Measurements from ENCODE around the gene CGA. TPM values are rescaled to one million over a fixed set of nuclear protein-coding genes. Genes with fewer than 3 reads are reported as not detected.

Gene CGA
- total RNA-seq, 1 donor from 2014 or later = not detected

- Mint-ChIP-seq H3K9me3 (no peaks in the 10 kb centered on the region), H3K4me3 (no peak overlapping the region), H3K27me3 (no peaks in the 10 kb centered on the region), H3K36me3 (ENCODE audit: low read depth) (no peaks in the 10 kb centered on the region), H3K4me1 (peaks cover 5% of the 10 kb centered on the region), H3K27ac (no peak overlapping the region)
- CTCF ChIA-PET = interaction anchor here (1.6 kb wide), 1 partner anchor 8 kb away, joined by 6 read pairs; no protein-coding TSS in a partner anchor
- DNase-seq (no peak), ATAC-seq (ENCODE audit: low read depth) (no peak)
- POLR2A ChIA-PET = no interaction called here
- no peak for TF ChIP-seq CTCF (IDR thresholded peaks at IDR 0.05)
- intact Hi-C loops (cut with micrococcal nuclease) = no loop called here
Observed at GRCh38 chr6:87070741-87071140, 24.2 kb downstream of the CGA start.

GRCh38 chr6:87068795-87069194 is 26.1 kb downstream of the CGA start:
- no peak for DNase-seq
- no peak overlapping the region for H3K4me3 Mint-ChIP-seq
- H3K27me3 Mint-ChIP-seq = no peaks in the 10 kb centered on the region
- no peak for TF ChIP-seq CTCF (IDR thresholded peaks at IDR 0.05)
- no peak for ATAC-seq (ENCODE audit: low read depth)
- intact Hi-C loops (cut with micrococcal nuclease) = loop anchor here (5.0 kb wide), 1 partner anchor 859 kb away; no protein-coding TSS in a partner anchor
- H3K9me3 Mint-ChIP-seq = no peaks in the 10 kb centered on the region
- H3K4me1 Mint-ChIP-seq = peaks cover 5% of the 10 kb centered on the region
- ChIA-PET CTCF (no interaction called here), POLR2A (no interaction called here)
- H3K27ac Mint-ChIP-seq = no peak overlapping the region
- H3K36me3 Mint-ChIP-seq (ENCODE audit: low read depth) = no peaks in the 10 kb centered on the region

GRCh38 chr6:87066449-87067333 is 28.2 kb downstream of the CGA start:
- Mint-ChIP-seq H3K27ac (no peak overlapping the region), H3K27me3 (no peaks in the 10 kb centered on the region), H3K36me3 (ENCODE audit: low read depth) (no peaks in the 10 kb centered on the region), H3K4me1 (peaks cover 5% of the 10 kb centered on the region), H3K4me3 (peak overlapping the region; percentile 54), H3K9me3 (no peaks in the 10 kb centered on the region)
- no peak for TF ChIP-seq CTCF (IDR thresholded peaks at IDR 0.05)
- ChIA-PET CTCF (interaction anchor here (0.7 to 4.2 kb wide), 6 partner anchors 13 to 1897 kb away, joined by 3 to 32 read pairs (median 4); partner anchors contain the start of gene RNGTT), POLR2A (interaction anchor here (0.6 kb wide), 3 partner anchors 168 to 1389 kb away, joined by 3 to 5 read pairs (median 3); no protein-coding TSS in a partner anchor)
- ATAC-seq (ENCODE audit: low read depth) (peak; percentile 25), DNase-seq (no peak)
- intact Hi-C loops (cut with micrococcal nuclease) = loop anchor here (1.0 to 5.0 kb wide), 6 partner anchors 175 to 1804 kb away; no protein-coding TSS in a partner anchor

- POLR2A ChIA-PET = no interaction called here
- H3K27me3 Mint-ChIP-seq = no peaks in the 10 kb centered on the region
- no peak overlapping the region for H3K27ac Mint-ChIP-seq
- no peak for ATAC-seq (ENCODE audit: low read depth)
- intact Hi-C loops (cut with micrococcal nuclease) = loop anchor here (5.0 kb wide), 1 partner anchor 862 kb away; no protein-coding TSS in a partner anchor
- CTCF ChIA-PET = interaction anchor here (2.5 to 4.2 kb wide), 2 partner anchors 14 to 1806 kb away, joined by 14 to 32 read pairs; no protein-coding TSS in a partner anchor
- no peaks in the 10 kb centered on the region for H3K9me3 Mint-ChIP-seq
- no peak for TF ChIP-seq CTCF (IDR thresholded peaks at IDR 0.05)
- H3K4me1 Mint-ChIP-seq = peaks cover 5% of the 10 kb centered on the region
- H3K36me3 Mint-ChIP-seq (ENCODE audit: low read depth) = no peaks in the 10 kb centered on the region
- no peak overlapping the region for H3K4me3 Mint-ChIP-seq
- DNase-seq = no peak
Observed at GRCh38 chr6:87065117-87065516, 29.8 kb downstream of the CGA start.

- H3K4me3 Mint-ChIP-seq = no peak overlapping the region
Observed at GRCh38 chr6:87059943-87060342, 35.0 kb downstream of the CGA start.

More at GRCh38 chr6:87059943-87060342, 35.0 kb downstream of the CGA start:
- Mint-ChIP-seq H3K9me3 (no peaks in the 10 kb centered on the region), H3K4me1 (peaks cover 11% of the 10 kb centered on the region), H3K36me3 (ENCODE audit: low read depth) (no peaks in the 10 kb centered on the region), H3K27ac (no peak overlapping the region), H3K27me3 (no peaks in the 10 kb centered on the region)
- TF ChIP-seq CTCF (IDR thresholded peaks at IDR 0.05) = no peak
- ChIA-PET CTCF (no interaction called here), POLR2A (no interaction called here)
- no peak for DNase-seq
- ATAC-seq (ENCODE audit: low read depth) = no peak
- intact Hi-C loops (cut with micrococcal nuclease) = no loop called here
